Endothelial cell (in vitro differentiated cells): ENCODE data around the gene MIXL1. TPM values are rescaled to one million over a fixed set of nuclear protein-coding genes. Genes with fewer than 3 reads are reported as not detected.
"Not testable (repeated sequence)": the region's sequence is repeated elsewhere in the genome, so short reads cannot be mapped to it uniquely, and the experiment has no call there.

Source experiments
- DNase-seq: peaks from one replicate; pipeline ENCODE4 v3.0.0; 2021; ENCODE audit warnings: low spot score
- H3K27ac Mint-ChIP-seq: one replicate; pipeline ENCODE4 v1.8.0; 2021; ENCODE audit warnings: mixed read lengths, inconsistent platforms; ENCODE audit not compliant: unreplicated experiment
- H3K27me3 Mint-ChIP-seq: one replicate; pipeline ENCODE4 v1.8.0; 2021; ENCODE audit warnings: mild to moderate bottlenecking, moderate library complexity, mixed read lengths, inconsistent platforms; ENCODE audit not compliant: unreplicated experiment
- H3K36me3 Mint-ChIP-seq: one replicate; pipeline ENCODE4 v1.8.0; 2021; ENCODE audit warnings: mild to moderate bottlenecking, low read depth, mixed read lengths, inconsistent platforms; ENCODE audit not compliant: unreplicated experiment
- H3K4me1 Mint-ChIP-seq: one replicate; pipeline ENCODE4 v1.8.0; 2021; ENCODE audit warnings: mild to moderate bottlenecking, mixed read lengths, inconsistent platforms; ENCODE audit not compliant: unreplicated experiment
- H3K4me3 Mint-ChIP-seq: one replicate; pipeline ENCODE4 v1.8.0; 2021; ENCODE audit warnings: mild to moderate bottlenecking, mixed read lengths, inconsistent platforms; ENCODE audit not compliant: unreplicated experiment
- H3K9me3 Mint-ChIP-seq: one replicate; pipeline ENCODE4 v1.8.0; 2021; ENCODE audit warnings: mixed read lengths, inconsistent platforms; ENCODE audit not compliant: unreplicated experiment
- total RNA-seq: library from RNA; stranded (reverse); fragmentation: NEBNext Ultra II Directional; extraction: Animal tissue kit (Norgen Biotek cat#: 25700); gene quantifications from one replicate; pipeline ENCODE4 v1.2.1, GENCODE V29; 2021; ENCODE audit not compliant: unreplicated experiment
- TF ChIP-seq, protein P1 (sequence below): fragments of 200-600 bp; sonication (generic); IDR thresholded peaks from one replicate; pipeline ENCODE4 v1.5.0; 2021; ENCODE audit warnings: antibody characterized with exemption; ENCODE audit not compliant: unreplicated experiment

Gene MIXL1
- total RNA-seq, 1 donor from 2014 or later: 2.4 TPM

DNA sequence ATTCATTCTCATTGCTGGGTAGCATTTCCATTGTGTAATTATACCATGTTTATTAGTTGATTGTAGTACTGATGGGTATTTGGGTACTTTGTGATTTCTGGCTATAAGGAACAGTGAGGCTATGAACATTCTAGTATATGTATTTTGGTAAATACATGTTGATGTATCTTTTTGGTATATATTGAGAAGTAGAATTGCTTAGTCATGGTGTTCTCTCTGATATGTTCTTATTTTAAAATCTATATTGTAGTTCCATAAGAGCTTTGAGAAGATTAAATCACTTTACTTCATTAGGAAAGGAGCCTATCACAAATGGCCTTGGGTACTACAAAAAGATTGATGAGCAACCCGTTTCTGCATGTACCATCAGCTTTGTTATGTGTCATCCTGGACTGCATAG is 13.4 kb downstream of the MIXL1 start:
- no peak overlapping the region for H3K27ac Mint-ChIP-seq
- TF ChIP-seq, protein P1, sequence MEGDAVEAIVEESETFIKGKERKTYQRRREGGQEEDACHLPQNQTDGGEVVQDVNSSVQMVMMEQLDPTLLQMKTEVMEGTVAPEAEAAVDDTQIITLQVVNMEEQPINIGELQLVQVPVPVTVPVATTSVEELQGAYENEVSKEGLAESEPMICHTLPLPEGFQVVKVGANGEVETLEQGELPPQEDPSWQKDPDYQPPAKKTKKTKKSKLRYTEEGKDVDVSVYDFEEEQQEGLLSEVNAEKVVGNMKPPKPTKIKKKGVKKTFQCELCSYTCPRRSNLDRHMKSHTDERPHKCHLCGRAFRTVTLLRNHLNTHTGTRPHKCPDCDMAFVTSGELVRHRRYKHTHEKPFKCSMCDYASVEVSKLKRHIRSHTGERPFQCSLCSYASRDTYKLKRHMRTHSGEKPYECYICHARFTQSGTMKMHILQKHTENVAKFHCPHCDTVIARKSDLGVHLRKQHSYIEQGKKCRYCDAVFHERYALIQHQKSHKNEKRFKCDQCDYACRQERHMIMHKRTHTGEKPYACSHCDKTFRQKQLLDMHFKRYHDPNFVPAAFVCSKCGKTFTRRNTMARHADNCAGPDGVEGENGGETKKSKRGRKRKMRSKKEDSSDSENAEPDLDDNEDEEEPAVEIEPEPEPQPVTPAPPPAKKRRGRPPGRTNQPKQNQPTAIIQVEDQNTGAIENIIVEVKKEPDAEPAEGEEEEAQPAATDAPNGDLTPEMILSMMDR: no peak
- no peaks in the 10 kb centered on the region for H3K36me3 Mint-ChIP-seq
- peaks cover 21% of the 10 kb centered on the region for H3K4me1 Mint-ChIP-seq
- peaks cover 3% of the 10 kb centered on the region for H3K27me3 Mint-ChIP-seq
- H3K9me3 Mint-ChIP-seq: no peaks in the 10 kb centered on the region
- DNase-seq: no peak
- H3K4me3 Mint-ChIP-seq: no peak overlapping the region

DNA sequence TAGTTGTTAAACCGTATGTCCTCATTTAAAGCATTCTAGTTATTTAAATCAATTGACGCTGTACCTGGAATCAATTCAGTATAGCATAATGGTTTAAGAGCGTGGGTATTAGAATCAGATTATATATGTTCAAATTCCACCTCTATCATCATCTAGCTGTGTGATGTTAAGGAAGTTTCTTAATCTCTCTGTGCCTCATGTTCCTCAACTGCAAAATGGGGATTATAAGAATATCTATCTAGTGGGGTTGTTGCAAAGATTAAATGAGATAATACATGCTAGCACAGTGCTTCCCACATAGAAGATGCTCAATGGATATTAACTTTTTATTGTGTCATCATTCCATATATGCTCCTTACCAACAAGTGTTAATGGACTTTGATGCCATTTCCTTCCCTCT is 16.0 kb downstream of the MIXL1 start:
- H3K27ac Mint-ChIP-seq: no peak overlapping the region
- TF ChIP-seq, protein P1: no peak
- peaks cover 14% of the 10 kb centered on the region for H3K4me1 Mint-ChIP-seq
- H3K4me3 Mint-ChIP-seq: no peak overlapping the region
- peaks cover 3% of the 10 kb centered on the region for H3K27me3 Mint-ChIP-seq
- no peaks in the 10 kb centered on the region for H3K36me3 Mint-ChIP-seq
- no peaks in the 10 kb centered on the region for H3K9me3 Mint-ChIP-seq
- DNase-seq: no peak

DNA sequence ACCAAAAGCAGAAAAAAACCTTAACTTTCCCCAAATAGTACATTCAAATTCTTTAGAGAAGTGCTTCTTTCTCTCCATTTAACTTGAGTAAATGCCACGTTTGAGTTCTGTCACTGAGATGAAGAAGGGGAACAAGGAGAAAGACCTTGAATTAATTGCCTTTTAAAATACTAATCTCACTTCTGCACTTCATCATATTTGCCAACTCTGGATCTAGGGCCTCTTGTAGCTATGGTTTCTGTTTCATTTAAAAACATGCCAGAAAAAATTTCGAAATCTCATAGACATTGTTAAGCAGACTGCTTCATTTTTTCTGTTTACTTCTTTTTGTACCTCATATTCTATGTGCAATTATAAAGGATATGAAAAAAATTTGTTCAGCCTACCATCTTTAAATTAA is 24.6 kb downstream of the MIXL1 start:
- Mint-ChIP-seq H3K27ac (no peak overlapping the region), H3K27me3 (peaks cover 4% of the 10 kb centered on the region), H3K4me1 (no peaks in the 10 kb centered on the region), H3K36me3 (peaks cover 4% of the 10 kb centered on the region), H3K9me3 (no peaks in the 10 kb centered on the region), H3K4me3 (no peak overlapping the region)
- TF ChIP-seq, protein P1: no peak
- DNase-seq: no peak

DNA sequence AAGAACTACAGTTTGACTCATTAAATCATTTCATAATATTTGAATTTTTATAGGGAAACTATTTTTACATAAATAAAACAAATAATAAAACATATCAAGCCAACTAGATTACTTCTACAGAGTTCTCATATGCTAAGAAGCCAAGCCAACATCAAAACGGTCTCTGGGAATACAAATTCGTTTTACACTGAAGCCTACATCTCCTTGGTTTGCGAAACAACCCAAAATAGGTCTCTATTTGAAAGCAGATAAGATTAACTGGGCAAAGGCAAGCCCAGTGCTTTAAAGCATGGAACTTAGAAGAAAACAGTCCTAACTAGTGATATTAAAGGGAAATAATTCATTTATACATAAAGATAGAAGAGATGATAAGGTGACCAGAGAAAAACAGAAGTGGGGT is 25.3 kb downstream of the MIXL1 start:
- TF ChIP-seq, protein P1: no peak
- Mint-ChIP-seq H3K9me3 (no peaks in the 10 kb centered on the region), H3K27ac (no peak overlapping the region), H3K36me3 (peaks cover 4% of the 10 kb centered on the region), H3K4me1 (no peaks in the 10 kb centered on the region), H3K4me3 (no peak overlapping the region), H3K27me3 (peaks cover 4% of the 10 kb centered on the region)
- no peak for DNase-seq

DNA sequence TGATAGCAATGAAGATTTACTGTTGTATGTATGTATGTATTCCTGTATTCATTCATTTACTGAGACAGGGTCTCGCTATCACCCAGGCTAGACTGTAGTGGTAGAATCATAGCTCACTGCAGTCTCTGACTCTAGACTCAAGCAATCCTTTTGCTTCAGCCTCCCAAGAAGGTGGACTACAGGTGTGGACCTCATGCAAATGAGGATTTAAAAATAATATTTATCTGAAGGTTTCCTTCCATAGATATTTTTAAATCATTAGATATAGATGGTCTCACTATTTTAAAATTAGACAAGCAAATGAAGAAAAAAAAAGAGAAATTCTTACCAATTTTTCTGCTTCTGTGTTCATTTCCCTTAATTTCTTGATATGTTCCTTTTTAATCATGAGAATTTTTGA is 27.0 kb downstream of the MIXL1 start:
- Mint-ChIP-seq H3K36me3 (peaks cover 4% of the 10 kb centered on the region), H3K27me3 (peaks cover 4% of the 10 kb centered on the region), H3K4me1 (no peaks in the 10 kb centered on the region), H3K4me3 (no peak overlapping the region), H3K27ac (no peak overlapping the region), H3K9me3 (no peaks in the 10 kb centered on the region)
- no peak for DNase-seq
- TF ChIP-seq, protein P1: no peak

DNA sequence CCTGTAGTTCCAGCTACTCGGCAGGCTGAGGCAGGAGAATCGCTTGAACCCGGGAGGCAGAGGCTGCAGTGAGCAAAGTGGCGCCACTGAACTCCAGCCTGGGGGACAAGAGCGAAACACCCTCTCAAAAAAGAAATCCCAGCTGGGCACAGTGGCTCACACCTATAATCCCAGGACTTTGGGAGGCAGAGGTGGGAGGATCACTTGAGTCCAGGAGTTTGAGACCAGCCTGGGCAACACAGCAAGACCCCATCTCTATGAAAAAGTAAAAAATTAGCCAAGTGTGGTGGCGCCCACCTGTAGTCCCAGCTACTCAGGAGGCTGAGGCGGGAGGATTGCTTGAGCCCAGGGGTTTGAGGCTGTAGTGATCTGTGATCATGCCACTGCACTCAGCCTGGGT is 29.4 kb downstream of the MIXL1 start:
- H3K4me1 Mint-ChIP-seq, H3K27me3 Mint-ChIP-seq, H3K4me3 Mint-ChIP-seq: not testable (repeated sequence)

More for the DNA sequence above, 29.4 kb downstream of the MIXL1 start:
- H3K9me3 Mint-ChIP-seq, H3K27ac Mint-ChIP-seq, DNase-seq, H3K36me3 Mint-ChIP-seq: not testable (repeated sequence)
